HL-60 (cell line): Measurements from ENCODE around the gene KCNG2.

Source experiments
- CTCF ChIP-seq: IDR thresholded peaks from one replicate; pipeline ENCODE4 v1.5.1; 2011; ENCODE audit warnings: low read length, control low read depth, inconsistent platforms; ENCODE audit not compliant: insufficient read depth
- GABPA ChIP-seq: IDR thresholded peaks from 2 replicates; pipeline ENCODE4 v1.6.1; 2012; ENCODE audit warnings: low read depth
- POLR2AphosphoS5 ChIP-seq: IDR thresholded peaks from 2 replicates; pipeline ENCODE4 v1.6.1; 2012; ENCODE audit warnings: low read depth
- REST ChIP-seq: IDR thresholded peaks from 2 replicates; pipeline ENCODE4 v1.6.1; 2012; ENCODE audit warnings: low read depth; ENCODE audit not compliant: insufficient replicate concordance
- SPI1 ChIP-seq: IDR thresholded peaks from 2 replicates; pipeline ENCODE4 v1.6.1; 2012; ENCODE audit warnings: low read depth, mild to moderate bottlenecking, borderline replicate concordance

- TF ChIP-seq CTCF: no peak
- no peak for TF ChIP-seq GABPA
- TF ChIP-seq POLR2AphosphoS5: no peak
- no peak for TF ChIP-seq REST
- no peak for TF ChIP-seq SPI1
Measured at GRCh38 chr18:79848294-79848578, 50.5 kb downstream of the KCNG2 start.
